ENCODE measurements around the gene PITX2.

DNA sequence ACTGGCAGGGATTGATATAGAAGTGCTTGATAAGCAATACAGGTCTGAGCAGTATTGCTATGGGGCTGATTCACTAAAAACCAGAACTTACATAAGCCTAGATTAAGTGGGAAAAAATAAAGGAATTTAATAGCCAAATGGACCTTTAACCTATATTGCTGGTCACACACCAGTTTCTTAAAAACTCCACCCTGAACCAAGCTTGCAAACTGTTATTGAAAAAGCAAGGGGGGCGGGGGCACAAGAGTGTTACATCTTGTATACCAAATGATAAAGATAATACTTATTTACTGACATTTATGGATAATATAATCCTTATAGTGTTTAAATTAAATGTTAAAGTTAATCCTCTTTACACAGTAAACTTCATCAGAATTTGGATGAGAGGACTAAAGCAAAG is 40.3 kb upstream of the PITX2 start:
- TF ChIP-seq, protein P1, sequence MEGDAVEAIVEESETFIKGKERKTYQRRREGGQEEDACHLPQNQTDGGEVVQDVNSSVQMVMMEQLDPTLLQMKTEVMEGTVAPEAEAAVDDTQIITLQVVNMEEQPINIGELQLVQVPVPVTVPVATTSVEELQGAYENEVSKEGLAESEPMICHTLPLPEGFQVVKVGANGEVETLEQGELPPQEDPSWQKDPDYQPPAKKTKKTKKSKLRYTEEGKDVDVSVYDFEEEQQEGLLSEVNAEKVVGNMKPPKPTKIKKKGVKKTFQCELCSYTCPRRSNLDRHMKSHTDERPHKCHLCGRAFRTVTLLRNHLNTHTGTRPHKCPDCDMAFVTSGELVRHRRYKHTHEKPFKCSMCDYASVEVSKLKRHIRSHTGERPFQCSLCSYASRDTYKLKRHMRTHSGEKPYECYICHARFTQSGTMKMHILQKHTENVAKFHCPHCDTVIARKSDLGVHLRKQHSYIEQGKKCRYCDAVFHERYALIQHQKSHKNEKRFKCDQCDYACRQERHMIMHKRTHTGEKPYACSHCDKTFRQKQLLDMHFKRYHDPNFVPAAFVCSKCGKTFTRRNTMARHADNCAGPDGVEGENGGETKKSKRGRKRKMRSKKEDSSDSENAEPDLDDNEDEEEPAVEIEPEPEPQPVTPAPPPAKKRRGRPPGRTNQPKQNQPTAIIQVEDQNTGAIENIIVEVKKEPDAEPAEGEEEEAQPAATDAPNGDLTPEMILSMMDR (IDR thresholded peaks at IDR 0.05; ENCODE audit: low read length): no peak
- TF ChIP-seq EZH2phosphoT487 (IDR thresholded peaks at IDR 0.05; ENCODE audit: low read length): no peak
